A172 (cell line): Measurements from ENCODE around the gene HYI. TPM values are rescaled to one million over a fixed set of nuclear protein-coding genes. Genes with fewer than 3 reads are reported as not detected.

Experiments
- DNase-seq: peaks from one replicate; pipeline ENCODE4 v3.0.0-alpha.2; 2015; ENCODE audit warnings: low spot score
- total RNA-seq: library from RNA; depleted of rRNA; stranded (reverse); fragments of >200 nt; shearing (Covaris generic); gene quantifications from 2 replicates; pipeline ENCODE4 v1.2.3, GENCODE V29; 2014

The HYI gene
- total RNA-seq, 1 experiment from 2014 or later: not detected

DNA sequence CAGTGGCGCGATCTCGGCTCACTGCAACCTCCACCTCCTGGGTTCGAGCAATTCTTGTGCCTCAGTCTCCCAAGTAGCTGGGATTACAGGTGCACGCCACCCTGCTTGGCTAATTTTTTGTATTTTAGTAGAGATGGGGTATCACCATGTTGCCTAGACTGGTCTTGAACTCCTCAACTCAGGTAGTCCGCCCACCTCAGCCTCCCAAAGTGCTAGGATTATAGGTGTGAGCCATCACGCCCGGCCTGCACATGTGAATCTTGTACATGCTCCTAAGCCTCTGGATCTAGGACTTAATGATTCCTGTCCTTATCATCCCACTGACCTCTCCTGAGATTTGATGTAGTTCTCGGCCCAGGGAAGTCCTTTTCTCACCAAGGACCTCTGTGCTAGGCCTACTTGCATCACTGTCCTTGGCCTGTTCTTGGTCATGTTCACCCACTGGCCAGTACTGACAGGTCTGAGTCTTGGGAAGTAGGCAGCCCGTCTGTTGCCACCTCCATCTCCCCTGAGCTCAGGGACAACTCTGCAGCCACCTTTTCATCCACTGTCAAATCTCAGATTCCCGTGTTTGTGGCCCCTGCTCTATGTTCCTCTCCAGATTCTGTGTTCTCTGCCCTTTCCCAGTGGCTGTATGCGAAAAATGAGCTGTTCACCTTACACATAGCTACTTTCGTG is 9.4 kb downstream of the HYI start:
- DNase-seq: no peak

DNA sequence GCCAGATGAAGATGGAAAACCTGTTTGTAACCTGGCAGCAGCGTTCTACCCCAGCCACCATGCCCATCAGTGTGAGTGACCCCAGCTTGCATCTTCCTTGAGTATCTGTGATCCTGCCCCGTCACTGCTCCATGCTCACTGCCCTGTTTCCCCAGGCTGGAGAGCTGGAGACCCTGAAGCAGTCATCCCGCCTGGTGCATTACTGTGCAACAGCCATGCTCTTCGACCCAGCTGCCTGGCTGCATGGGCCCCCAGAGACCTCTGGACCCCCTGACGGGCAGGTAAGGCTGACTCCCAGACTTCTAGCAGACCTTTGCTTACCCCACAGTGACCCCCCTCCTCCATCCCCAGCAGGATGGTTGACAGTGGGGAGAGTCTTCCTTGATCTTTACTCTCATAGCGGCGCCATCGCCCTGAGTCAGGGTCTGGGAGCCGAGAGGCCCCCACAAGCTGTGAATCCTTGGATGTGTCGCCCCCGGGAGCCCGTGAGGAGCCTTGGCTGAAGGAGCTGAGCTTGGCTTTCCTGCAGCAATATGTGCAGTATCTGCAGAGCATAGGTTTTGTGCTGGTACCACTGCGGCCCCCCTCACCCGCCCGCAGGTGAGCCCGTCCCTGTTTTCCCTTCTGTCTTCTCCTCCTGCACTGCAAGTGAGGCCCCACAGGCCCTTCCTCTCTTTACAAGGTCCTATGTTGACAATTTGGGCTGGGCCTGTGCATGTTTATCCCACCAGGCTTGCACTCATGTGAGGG is 10.4 kb downstream of the HYI start:
- no peak for DNase-seq

DNA sequence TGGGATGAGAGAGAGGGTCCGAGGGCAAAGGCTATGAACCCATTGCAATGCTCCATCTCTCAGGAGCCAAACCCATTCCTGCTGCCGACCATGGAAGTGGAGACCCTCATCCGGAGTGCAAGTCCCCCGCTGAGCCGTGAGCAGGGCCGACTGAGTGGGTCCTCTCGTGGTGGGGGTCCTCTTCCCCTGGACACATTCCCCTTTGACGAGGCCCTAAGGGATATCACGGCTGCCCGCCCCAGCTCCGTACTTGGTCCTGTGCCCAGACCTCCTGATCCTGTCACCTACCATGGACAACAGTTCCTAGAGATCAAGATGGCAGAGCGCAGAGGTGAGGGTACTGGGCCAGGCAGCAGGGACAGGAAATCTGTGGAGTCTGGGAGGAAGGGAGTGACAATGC is 11.0 kb downstream of the HYI start:
- no peak for DNase-seq

DNA sequence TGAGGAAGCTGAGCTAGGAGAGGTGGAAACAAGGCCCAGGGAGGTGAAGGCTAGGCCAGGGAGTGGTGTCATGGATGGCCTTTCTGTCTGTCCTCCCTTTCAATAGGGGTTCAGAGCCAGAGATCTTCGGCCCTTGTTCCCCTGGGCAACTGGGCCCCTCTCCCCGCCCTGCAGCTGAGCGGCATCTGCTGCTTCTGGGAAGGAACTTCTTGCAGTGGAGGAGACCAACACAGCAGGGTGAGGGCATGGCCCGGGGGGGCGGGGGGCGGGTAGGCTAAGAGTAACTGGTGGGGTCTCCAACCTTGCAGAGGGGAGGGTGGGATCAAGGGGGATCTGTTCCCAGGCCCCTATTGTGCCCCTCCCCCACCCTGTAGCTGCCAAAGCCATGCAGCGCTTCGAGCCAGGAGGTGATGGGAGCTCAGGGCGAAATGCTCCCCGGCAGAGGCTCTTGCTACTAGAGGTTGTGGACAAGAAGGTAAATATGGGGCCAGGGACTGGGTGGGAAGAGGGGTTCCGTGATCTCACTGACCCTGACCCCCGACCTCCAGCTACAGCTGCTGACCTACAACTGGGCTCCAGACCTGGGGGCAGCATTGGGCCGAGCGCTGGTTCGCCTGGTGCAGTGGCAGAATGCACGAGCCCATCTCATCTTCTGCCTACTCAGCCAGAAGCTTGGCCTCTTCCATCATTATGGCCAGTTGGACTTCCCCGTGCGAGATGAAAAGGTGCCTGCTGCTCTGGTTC is 11.7 kb downstream of the HYI start:
- DNase-seq: no peak

DNA sequence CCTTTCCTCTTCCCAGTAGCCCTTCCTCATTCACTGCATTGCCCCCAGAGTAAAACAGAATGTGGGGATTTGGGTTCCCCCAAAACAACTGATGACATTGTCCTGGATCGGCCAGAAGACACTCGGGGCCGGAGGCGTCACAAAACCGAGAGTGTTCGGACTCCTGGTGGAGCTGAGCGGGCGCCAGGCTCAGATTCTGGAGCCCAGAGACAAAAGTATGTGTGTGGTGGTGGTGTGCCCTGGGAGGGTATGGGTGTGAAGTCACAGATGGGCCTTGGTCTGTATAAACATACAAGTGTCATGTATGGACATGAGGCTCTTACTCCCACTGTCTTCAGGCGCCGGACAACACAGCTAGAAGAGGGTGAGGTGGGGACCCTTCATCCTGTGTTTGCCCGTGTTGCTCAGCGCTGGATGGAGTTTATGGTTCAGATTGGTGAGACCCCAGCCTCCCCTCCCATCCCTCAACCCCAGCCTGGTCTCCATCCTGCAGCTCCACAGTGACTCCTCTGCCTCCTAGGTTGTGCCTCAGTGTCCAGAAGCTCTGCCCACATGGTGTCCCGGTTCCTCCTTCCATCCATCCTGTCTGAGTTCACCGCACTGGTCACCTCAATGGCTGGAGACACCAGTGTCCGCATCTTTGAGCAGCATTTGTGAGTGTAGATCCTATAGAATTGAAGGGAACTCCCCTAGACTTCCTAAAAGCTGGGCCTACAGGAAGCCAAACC is 12.4 kb downstream of the HYI start:
- DNase-seq: no peak

DNA sequence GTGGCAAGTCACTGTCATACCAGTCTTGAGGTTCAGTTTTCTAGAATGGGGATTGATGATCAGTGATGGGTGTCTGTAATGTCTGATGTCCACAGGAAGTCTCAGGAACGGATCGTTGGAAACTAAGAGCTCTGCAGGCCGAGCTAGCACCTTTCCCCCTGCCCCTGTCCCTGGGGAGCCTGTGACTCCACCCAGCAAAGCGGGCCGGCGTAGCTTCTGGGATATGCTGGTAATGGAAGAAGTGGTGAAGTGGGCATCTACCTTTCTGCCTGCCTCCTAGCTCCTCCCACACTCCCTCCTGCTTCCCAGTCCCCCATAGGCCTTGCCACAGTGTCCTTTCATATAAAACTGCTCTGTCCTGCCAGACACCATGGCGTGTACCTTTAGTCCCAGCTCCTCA is 13.4 kb downstream of the HYI start:
- DNase-seq: no peak

DNA sequence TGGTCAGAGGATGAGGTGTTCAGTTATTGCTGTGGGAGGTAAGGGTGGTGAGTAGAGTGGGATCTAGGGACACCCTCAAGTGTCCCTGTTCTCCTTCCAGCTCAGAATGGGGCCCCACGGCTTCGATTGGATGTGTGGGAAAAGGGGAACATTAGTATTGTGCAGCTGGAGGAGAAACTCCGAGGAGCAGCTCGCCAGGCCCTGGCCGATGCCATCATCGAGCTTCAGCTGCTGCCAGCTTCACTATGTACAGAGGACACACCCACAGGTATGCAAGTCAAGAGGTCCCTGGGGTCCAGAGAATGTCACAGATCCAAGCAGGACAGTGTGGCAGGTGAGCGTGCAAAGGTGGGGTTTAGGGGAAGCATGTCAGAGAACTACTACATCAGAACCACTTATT is 13.9 kb downstream of the HYI start:
- no peak for DNase-seq

DNA sequence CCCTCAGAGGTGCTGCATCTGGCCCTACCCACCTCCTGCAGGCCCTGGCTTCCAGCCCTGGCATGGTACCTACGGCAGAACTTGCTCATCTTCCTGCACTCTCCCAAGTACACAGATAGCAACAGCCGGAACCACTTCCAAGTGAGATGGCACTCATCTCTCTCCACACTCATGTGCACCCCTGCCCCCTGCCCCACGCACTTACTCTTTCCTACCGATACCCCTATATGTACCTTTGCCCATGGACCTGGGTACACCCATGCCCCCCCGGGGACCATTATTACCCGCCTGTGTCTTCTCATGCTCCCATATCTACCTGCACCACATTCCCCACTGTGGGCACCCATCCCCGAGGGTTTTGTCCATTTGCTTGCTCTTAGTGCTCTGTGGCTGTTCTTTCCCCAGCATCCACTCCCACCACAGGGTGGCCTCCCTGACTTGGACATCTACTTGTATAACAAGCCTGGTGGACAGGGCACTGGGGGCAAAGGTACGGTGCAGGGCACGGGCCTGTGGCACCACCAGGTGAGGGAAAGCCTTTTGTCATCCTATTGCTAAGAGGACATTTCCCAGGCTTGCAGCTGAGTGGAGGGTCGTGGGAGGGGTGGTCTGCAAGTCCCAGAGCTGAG is 14.7 kb downstream of the HYI start:
- no peak for DNase-seq

DNA sequence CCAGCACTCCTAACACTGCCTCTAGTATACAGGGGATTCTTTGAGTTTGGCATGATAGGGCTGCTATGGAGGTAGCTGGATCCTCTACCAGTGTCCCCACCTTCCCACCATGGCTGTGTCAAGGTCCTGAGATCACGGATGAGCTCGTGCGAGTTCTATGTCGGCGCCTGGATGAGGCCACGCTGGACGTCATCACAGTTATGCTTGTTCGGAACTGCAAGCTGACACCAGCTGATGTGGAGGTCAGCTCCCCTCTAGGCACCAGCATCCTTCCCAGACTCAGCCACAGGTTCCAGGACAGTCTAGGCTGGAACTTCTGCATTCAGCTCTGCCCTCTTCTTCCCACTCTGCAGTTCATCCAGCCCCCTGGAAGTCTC is 15.2 kb downstream of the HYI start:
- no peak for DNase-seq

DNA sequence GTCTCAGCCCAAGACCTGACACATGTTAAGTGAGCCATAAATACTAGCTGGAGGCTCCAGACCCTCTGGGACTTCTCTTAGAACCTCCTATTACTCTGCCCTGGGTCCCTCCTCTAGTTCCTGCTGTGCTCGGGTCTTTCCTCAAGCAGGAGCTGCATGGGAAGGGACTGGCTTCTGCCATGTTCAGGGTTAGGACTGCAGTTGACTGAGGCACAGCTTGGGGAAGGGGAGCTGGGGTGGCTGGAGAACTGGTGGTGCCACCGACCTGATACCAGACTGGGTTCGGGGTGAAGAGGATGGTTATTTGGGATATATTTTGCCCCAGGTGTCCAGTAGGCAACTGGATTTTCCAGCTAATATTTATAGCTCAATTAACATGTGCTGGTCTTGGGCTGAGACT is 15.7 kb downstream of the HYI start:
- no peak for DNase-seq

DNA sequence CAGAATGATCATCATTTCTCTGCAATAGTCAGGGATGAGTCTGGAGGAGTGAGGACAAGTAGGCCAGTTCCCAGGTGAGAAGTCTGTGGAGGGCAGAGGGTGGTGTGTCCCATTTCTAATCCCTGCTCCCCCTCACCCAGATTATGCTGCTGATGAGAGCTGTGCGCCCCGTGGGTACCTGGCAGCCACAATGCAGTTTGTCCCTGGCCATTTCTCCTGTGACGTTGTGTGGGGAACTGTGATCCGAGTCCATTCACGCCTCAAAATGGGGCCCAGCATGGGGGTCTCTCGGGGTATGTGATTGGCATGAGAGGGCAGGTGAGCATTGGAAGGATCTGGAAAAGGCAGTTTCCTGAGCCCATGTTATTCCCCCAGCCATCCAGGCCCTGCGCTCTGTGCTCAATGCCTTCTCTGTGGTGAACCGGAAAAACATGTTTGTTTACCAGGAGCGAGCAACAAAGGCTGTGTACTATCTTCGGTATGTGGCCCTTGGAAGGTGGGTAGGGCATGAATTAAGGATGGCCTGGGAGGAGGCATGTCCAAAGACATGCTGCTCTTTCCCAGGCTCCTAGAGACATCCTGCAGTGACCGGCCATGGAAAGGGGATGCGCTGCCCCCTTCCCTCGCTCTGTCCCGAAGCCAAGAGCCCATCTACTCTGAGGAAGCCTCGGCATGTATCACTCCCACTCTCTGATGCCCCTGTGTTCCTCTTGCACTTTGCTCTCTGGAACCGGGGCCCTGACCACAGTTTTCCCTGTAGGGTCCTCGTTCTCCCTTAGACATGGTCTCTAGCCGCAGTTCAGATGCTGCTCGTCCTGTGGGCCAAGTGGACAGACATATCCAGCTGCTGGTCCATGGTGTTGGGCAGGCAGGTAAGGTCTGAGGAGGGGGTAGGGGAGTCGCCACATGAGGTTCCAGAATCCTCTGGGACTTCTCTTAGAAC is 16.4 kb downstream of the HYI start:
- no peak for DNase-seq

DNA sequence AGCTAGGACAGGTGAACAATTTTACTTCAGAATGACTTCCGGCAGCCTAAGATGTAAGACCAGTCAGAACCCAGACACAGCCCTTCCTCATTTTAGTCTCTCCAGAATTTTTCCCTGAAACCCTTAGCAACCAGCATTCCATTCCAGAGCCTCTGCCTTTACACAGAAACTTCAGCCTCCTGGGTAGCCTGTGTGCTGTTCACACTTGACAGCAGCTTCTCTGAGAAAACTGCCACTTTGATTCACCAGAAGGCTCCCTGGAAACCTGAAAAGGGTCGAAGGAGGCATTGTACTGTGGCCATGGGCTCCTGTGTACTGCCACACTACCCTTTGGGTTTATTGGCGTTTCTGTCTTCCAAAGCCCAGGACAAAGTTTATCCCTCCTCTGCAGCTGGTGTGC is 17.4 kb downstream of the HYI start:
- DNase-seq: no peak

DNA sequence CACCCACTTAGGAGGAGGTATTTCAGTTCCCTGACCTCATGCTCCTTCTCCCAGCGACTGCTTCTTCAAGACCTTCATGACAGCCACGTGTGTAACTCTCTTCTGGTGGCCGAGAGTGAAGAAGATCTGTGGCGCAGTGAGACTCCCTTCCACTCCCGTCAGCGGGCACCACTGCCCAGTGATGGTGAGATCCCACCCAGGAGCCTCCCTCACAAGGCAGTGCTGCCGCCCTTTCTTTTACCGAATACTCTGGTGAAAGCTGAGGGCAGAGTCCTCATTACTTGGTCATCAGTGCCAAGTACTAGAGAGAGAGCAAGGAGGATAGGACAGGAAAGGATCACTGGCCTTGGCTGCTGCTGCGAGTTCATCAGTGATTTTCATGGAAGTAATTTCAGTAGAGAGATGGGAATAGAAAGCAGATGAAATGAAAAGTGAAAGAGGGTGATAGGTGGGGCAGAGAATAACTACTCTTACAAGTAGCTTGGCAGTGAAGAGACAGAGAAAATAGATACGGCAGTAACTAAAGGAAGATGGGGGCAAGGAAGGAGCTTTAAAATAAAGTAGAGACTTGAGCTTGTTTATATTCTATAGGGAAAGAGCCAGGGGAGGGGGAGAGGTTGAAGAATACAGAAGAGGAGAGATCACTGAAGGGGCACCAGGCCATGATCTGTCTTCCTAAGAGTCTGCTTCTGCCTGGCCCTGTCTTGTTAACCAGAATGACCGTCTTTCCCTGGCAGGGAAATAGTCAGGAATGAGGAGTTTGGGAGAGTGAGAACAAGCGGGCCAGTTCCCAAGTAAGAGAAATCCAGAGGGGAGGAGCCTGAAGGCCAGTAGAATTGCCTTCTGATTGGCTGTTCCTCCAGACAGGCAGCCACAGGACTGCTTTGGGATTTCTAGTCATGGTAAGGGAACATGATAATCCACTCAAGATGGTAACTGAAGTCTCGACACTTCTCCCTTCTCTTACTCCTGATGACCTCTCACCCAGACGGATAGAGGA is 18.3 kb downstream of the HYI start:
- no peak for DNase-seq

DNA sequence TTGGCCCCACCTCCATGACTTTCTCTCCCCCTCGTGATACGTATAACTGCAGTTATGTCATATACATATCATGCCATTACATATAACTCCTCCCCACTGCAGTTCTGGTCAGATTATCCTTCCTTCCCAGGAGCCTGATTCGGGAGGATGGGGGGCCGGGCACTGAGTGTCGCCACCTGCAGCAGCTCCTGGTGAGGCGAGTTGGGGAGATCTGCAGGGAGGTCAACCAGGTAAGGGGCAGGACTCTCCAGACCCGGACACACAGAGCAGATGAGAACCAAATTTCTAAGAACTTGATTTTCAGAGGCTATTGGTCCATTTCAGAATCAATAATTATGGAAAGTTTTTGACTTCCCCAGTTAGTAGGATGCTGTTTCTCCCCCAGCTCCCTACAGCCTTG is 19.5 kb downstream of the HYI start:
- DNase-seq: no peak

DNA sequence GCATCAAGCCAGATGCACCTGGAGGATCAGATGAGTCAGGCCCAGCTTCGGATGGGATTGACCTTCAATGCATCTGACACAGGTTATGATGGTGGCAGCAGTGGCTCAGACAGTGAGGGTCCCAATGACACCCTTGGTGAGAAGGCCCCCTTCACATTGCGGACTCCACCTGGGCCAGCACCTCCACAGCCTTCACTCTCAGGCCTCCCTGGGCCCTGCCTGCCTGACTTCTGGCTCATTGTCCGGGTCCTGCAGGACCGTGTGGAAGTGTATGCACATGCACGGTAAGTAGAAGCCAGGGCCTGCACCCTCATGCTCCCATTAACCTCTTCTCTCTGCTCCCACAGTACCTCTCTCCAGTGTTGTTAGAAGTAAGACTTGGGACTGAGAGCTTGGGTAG is 20.8 kb downstream of the HYI start:
- no peak for DNase-seq

DNA sequence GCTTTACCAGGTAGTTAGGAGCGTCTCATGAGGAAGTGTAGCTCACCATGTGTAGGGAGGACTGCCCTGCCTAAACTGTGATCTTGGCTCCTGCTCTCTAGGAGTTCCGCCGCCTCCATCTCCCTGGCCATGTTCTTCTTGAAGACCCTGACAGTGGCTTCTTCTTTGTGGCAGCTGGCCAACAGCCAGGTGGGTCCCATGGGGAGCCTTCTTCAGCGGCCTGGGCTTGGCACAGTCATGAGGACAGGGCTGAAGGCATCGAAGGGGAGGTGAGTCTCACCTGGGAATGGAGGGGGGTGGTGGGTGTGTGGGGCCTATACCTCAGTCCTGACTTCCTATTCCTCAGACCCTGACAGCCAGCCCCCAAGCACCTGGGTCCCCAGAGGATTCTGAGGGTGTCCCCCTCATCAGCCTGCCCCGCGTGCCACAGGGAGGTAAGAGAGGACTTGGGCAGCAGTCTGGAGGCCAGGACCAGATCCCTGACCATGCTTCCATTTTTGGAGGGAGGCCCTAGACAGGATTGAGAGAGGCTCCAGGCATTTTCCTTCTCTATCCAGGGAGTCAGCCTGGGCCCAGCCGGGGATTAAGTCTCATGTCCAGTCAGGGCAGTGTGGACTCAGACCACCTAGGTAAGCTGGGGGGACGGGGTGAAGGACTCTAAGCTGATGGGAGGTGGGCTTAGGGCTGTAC is 21.4 kb downstream of the HYI start:
- DNase-seq: no peak

DNA sequence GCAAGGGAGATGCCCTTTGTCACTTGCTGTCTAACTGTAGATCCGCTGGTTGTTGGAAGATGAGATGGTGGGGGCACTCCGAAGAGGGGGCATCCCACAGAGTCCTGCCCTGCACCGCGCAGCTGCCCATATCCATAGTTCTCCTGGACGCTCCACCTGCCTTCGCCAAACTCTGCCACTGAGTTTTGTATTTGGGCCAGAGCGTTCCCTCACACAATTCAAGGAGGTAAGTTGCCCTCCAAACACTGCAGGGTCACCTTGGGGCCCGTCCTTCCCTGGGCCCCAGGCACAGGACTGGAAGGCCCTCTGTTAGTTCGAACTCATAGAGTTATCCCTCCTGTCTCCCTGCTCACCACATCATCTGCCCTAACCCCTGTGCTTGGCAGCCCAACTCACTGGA is 22.1 kb downstream of the HYI start:
- DNase-seq: no peak

DNA sequence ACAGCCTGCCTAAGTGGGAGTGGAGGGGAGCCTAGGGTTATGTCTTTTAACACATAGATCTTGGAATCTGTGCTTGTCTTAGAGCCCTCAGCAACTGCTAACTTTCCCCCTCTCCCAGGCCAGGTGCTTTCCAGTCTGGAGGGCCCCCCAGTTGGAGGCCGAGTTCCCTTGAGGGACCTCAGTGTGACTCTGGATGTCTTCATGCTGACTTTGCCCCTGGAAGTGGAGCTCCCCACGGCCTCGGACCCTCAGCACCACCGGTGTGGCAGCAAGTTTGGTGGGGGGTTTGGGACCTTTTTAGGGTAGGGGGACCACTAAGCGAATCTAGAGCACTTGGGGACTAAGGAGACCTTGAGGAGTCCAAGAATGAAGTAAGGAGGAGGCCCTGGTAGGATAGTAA is 22.9 kb downstream of the HYI start:
- DNase-seq: no peak

DNA sequence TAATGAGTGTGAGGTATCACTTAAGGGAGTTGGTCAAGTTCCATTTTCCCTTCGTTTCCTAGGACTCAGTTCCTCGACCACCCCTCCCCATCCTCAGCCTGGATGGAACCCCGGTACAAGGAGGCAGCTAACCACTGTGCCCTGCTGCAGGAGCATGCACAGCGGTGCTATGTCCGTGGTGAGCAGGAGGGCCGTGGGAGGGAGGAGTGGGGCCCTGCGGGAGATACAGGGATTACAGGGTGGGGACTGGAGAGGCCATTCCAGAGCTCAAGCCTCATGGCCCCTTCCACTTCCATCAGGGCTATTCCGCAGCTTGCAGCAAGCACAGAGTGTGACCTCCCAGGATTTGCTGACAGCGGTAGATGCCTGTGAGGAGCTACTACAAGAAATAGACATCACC is 25.8 kb downstream of the HYI start:
- no peak for DNase-seq
